HEK293 (cell line): ENCODE results near the gene TTC7B.

ENCODE experiments used
- CTCF ChIP-seq: fragments of 450-650 bp; formaldehyde crosslinking; IDR thresholded peaks from 2 replicates; pipeline ENCODE4 v1.5.1; 2016; ENCODE audit warnings: missing biosample characterization, missing genetic modification characterization
- PRDM10 ChIP-seq: fragments of 450-650 bp; formaldehyde crosslinking; IDR thresholded peaks from 2 replicates; pipeline ENCODE4 v1.5.1; 2016; ENCODE audit warnings: missing biosample characterization, missing genetic modification characterization
- ZNF426 ChIP-seq: fragments of 450-650 bp; formaldehyde crosslinking; IDR thresholded peaks from 2 replicates; pipeline ENCODE4 v1.5.1; 2017; ENCODE audit warnings: missing biosample characterization, missing genetic modification characterization, mild to moderate bottlenecking, inconsistent platforms, moderate library complexity
- ZNF555 ChIP-seq: fragments of 450-650 bp; formaldehyde crosslinking; conservative IDR thresholded peaks from 2 replicates; pipeline ENCODE4 v1.5.1; 2017; ENCODE audit warnings: missing biosample characterization, mild to moderate bottlenecking, missing genetic modification characterization, inconsistent platforms
- ZSCAN16 ChIP-seq: fragments of 450-650 bp; formaldehyde crosslinking; IDR thresholded peaks from 2 replicates; pipeline ENCODE4 v1.5.1; 2016; ENCODE audit warnings: missing biosample characterization, missing genetic modification characterization
- TF ChIP-seq, protein P1 (sequence below): fragments of 450-650 bp; formaldehyde crosslinking; IDR thresholded peaks from 2 replicates; pipeline ENCODE4 v1.5.1; 2016; ENCODE audit warnings: missing biosample characterization, missing genetic modification characterization
- TF ChIP-seq, protein P2 (sequence below): fragments of 450-650 bp; formaldehyde crosslinking; IDR thresholded peaks from 2 replicates; pipeline ENCODE4 v1.5.1; 2016; ENCODE audit warnings: missing biosample characterization, missing genetic modification characterization, low read depth

DNA sequence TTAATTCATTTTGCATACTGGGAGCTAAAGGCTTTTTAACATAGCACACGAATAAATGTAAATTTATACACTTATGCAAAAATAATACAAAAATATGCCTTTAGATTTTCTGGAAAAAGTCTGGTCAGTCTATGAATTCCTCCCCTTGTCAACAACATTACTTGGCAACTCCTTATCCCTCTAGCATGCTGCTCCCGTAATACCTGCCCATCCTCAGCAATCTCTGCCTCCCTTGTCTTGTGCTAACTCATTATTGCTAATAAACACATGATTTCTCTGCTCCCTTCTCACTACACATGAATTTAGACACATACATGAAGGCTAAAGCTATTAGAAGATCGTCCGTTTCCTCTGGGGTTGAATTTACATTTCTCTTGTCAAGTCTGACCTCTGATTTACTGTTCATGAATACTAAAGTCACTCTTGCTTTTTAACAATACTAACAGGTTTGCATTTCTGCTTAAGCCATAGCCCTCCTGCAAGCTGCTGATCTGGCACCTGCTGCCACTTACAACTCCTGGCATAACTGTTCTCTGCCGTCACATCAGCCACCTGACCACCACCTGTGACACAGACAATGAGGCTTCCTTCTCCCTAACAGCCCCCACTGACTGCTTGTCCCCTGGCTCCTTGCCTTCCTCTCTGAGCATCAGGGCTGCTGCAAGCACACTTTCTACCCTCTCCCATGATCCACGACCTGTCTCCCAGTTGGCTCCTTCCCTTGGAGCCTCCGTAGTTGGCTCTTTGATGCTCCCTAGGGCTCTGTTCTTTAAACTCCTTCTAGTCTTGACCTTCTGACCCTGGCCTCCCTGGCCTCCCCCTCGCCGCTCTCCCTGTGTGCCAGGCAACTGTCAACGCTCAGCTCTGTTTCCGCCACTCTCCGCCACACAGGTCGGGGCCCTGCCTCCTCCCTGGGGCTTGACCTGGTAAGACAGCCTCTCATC, 241.8 kb downstream of the TTC7B start:
- TF ChIP-seq CTCF (tag by site-specific recombination) (no peak), ZNF426 (tag by site-specific recombination) (no peak), PRDM10 (tag by site-specific recombination) (no peak), ZSCAN16 (tag by site-specific recombination) (no peak), ZNF555 (tag by site-specific recombination) (no peak)
- TF ChIP-seq, protein P1, sequence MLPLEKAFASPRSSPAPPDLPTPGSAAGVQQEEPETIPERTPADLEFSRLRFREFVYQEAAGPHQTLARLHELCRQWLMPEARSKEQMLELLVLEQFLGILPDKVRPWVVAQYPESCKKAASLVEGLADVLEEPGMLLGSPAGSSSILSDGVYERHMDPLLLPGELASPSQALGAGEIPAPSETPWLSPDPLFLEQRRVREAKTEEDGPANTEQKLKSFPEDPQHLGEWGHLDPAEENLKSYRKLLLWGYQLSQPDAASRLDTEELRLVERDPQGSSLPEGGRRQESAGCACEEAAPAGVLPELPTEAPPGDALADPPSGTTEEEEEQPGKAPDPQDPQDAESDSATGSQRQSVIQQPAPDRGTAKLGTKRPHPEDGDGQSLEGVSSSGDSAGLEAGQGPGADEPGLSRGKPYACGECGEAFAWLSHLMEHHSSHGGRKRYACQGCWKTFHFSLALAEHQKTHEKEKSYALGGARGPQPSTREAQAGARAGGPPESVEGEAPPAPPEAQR (tag by site-specific recombination): no peak
- TF ChIP-seq, protein P2, sequence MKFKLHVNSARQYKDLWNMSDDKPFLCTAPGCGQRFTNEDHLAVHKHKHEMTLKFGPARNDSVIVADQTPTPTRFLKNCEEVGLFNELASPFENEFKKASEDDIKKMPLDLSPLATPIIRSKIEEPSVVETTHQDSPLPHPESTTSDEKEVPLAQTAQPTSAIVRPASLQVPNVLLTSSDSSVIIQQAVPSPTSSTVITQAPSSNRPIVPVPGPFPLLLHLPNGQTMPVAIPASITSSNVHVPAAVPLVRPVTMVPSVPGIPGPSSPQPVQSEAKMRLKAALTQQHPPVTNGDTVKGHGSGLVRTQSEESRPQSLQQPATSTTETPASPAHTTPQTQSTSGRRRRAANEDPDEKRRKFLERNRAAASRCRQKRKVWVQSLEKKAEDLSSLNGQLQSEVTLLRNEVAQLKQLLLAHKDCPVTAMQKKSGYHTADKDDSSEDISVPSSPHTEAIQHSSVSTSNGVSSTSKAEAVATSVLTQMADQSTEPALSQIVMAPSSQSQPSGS (tag by site-specific recombination): no peak
